Measurements from ENCODE around the gene OR4F3. TPM values are rescaled to one million over a fixed set of nuclear protein-coding genes. Genes with fewer than 3 reads are reported as not detected.

The OR4F3 gene
- 0.17 TPM in 1 of 2 replicates, not detected in the other for total RNA-seq

GRCh38 chr5:181366968-181367367, at the start of gene OR4F3:
OR4F3 (plus strand) TSS chr5:181367268.

Other genes starting within 250 kb of the OR4F3 start
- under 0.01 TPM in 1 of 2 replicates, not detected in the other for gene OR2V1, start 236.1 kb upstream of the OR4F3 start, total RNA-seq
- not detected in 2 replicates for gene OR2V2, start 219.7 kb upstream of the OR4F3 start, total RNA-seq
- 1.7 and 3.0 TPM in 2 replicates for gene TRIM7, start 162.1 kb upstream of the OR4F3 start, total RNA-seq
- gene TRIM41, start 144.0 kb upstream of the OR4F3 start, total RNA-seq: 21.2 and 23.2 TPM in 2 replicates
- 4,132 and 7,422 TPM in 2 replicates for gene RACK1, start 123.4 kb upstream of the OR4F3 start, total RNA-seq
- 5.7 and 10.0 TPM in 2 replicates for gene TRIM52, start 106.1 kb upstream of the OR4F3 start, total RNA-seq